Liver (tissue), 9 donors: ENCODE data around the gene SNAP47. TPM values are rescaled to one million over a fixed set of nuclear protein-coding genes. Genes with fewer than 3 reads are reported as not detected.

Experiments
- DNase-seq: peaks from one replicate; pipeline ENCODE4 v3.0.0-alpha.2; 2017; ENCODE audit warnings: low spot score
- H3K27ac ChIP-seq, 2 donors: one replicate each; pipeline ENCODE4 v1.7.0; 2013; ENCODE audit warnings: inconsistent platforms in 2 of 2, low read length in 2 of 2, control low read depth in 1 of 2, low read depth in 1 of 2, mild to moderate bottlenecking in 1 of 2
- H3K27me3 ChIP-seq, 4 donors: one replicate each; pipeline versions ENCODE4 v1.6.1 to v1.7.0; 2013; ENCODE audit warnings: low read length in 3 of 4, inconsistent platforms in 1 of 4, mild to moderate bottlenecking in 1 of 4, moderate library complexity in 1 of 4; ENCODE audit not compliant: control insufficient read depth in 4 of 4, insufficient read depth in 4 of 4
- H3K36me3 ChIP-seq, 4 donors: one replicate each; pipeline versions ENCODE4 v1.6.1 to v1.7.0; 2013; ENCODE audit warnings: low read length in 3 of 4, mild to moderate bottlenecking in 3 of 4, low read depth in 1 of 4, moderate library complexity in 1 of 4; ENCODE audit not compliant: control insufficient read depth in 4 of 4, insufficient read depth in 3 of 4
- H3K4me1 ChIP-seq, 4 donors: one replicate each; pipeline versions ENCODE4 v1.6.1 to v1.7.0; 2013; ENCODE audit warnings: low read length in 3 of 4, mild to moderate bottlenecking in 3 of 4, moderate library complexity in 1 of 4; ENCODE audit not compliant: control insufficient read depth in 4 of 4, insufficient read depth in 4 of 4
- H3K4me3 ChIP-seq, 3 donors: one replicate each; pipeline versions ENCODE4 v1.6.1 to v1.7.0; 2013; ENCODE audit warnings: low read length in 3 of 3, control low read depth in 1 of 3, low read depth in 1 of 3, mild to moderate bottlenecking in 1 of 3
- H3K9ac ChIP-seq, 2 donors: one replicate each; pipeline ENCODE4 v1.7.0; 2013; ENCODE audit warnings: low read length in 2 of 2, mild to moderate bottlenecking in 2 of 2, moderate library complexity in 2 of 2, control low read depth in 1 of 2, low read depth in 1 of 2
- H3K9me3 ChIP-seq, 4 donors: one replicate each; pipeline versions ENCODE4 v1.6.1 to v1.7.0; 2013; ENCODE audit warnings: low read length in 3 of 4; ENCODE audit not compliant: control insufficient read depth in 4 of 4
- CTCF ChIP-seq: fragments of 150-350 bp; IDR thresholded peaks from 2 replicates; pipeline ENCODE4 v1.5.1; 2017; ENCODE audit warnings: improper control_type of control experiment, low read depth, low read length; ENCODE audit not compliant: missing input control
- FOXA1 ChIP-seq: IDR thresholded peaks from 2 replicates; pipeline ENCODE4 v1.6.1; 2016; ENCODE audit warnings: antibody characterized with exemption
- FOXA2 ChIP-seq: IDR thresholded peaks from 2 replicates; pipeline ENCODE4 v1.6.1; 2016; ENCODE audit warnings: antibody characterized with exemption
- GABPA ChIP-seq, 2 donors: IDR thresholded peaks in 1 of 2; conservative IDR thresholded peaks in 1 of 2; 2 replicates each; pipeline ENCODE4 v1.6.1; 2016; ENCODE audit warnings: antibody characterized with exemption in 2 of 2, mild to moderate bottlenecking in 1 of 2, moderate library complexity in 1 of 2
- HNF4A ChIP-seq, 2 donors: conservative IDR thresholded peaks; 2 replicates each; pipeline ENCODE4 v1.6.1; 2016; ENCODE audit warnings: antibody characterized with exemption in 2 of 2, mild to moderate bottlenecking in 2 of 2
- JUND ChIP-seq, 2 donors: IDR thresholded peaks; 2 replicates each; pipeline ENCODE4 v1.6.1; 2016; ENCODE audit warnings: antibody characterized with exemption in 2 of 2
- MAX ChIP-seq: IDR thresholded peaks from 2 replicates; pipeline ENCODE4 v1.6.1; 2016; ENCODE audit warnings: antibody characterized with exemption
- NR2F2 ChIP-seq: IDR thresholded peaks from 2 replicates; pipeline ENCODE4 v1.6.1; 2016; ENCODE audit warnings: antibody characterized with exemption
- RAD21 ChIP-seq, 2 donors: IDR thresholded peaks; 2 replicates each; pipeline ENCODE4 v1.6.1; 2016; ENCODE audit warnings: antibody characterized with exemption in 2 of 2, mild to moderate bottlenecking in 2 of 2
- REST ChIP-seq: IDR thresholded peaks from 2 replicates; pipeline ENCODE4 v1.6.1; 2016; ENCODE audit warnings: antibody characterized with exemption, mild to moderate bottlenecking
- SP1 ChIP-seq: IDR thresholded peaks from 2 replicates; pipeline ENCODE4 v1.6.1; 2018; ENCODE audit warnings: antibody characterized with exemption, mild to moderate bottlenecking
- TAF1 ChIP-seq: conservative IDR thresholded peaks from 2 replicates; pipeline ENCODE4 v1.6.1; 2016; ENCODE audit warnings: antibody characterized with exemption, mild to moderate bottlenecking
- ZBTB33 ChIP-seq: IDR thresholded peaks from 2 replicates; pipeline ENCODE4 v1.6.1; 2016; ENCODE audit warnings: antibody characterized with exemption
- WGBS: extraction: QIAGEN DNeasy Blood & Tissue Kit; methylation state at CpG from one replicate; pipeline ENCODE4 v1.1.7; 2013; 5-methylcytosine and 5-hydroxymethylcytosine counted together
- polyA plus RNA-seq, 2 donors: library from polyadenylated mRNA; stranded (reverse) in 1 of 2; unstranded in 1 of 2; fragments of 200-250 nt in 1 of 2; fragments of >200 nt in 1 of 2; fragmentation: Nextera tagmentation in 1 of 2; extraction: Ambion mirVana in 1 of 2; gene quantifications; one replicate each; pipeline versions ENCODE4 v1.2.1 to v1.2.3, GENCODE V29; 2013 to 2015
- total RNA-seq, 2 donors: library from RNA; depleted of rRNA; stranded (reverse); fragments of >200 nt; gene quantifications; one replicate each; pipeline ENCODE4 v1.2.3, GENCODE V29; 2014
- donor health status: healthy.
- donor health status: healthy.
- donor health status: healthy.
- donor health status: healthy.
- donor health status: healthy.

The SNAP47 gene
- total and polyA plus RNA-seq, 4 donors: 15.3 to 23.3 (median 16.3) TPM

- no peak overlapping the region for H3K9ac ChIP-seq
- H3K36me3 ChIP-seq: peaks cover 0 to 29% (median 6%) of the 10 kb centered on the region in 4 donors
- no peaks in the 10 kb centered on the region for H3K9me3 ChIP-seq
- H3K4me3 ChIP-seq: no peak overlapping the region
- H3K4me1 ChIP-seq: no peaks in the 10 kb centered on the region
- no peak for TF ChIP-seq FOXA1
- no peak for TF ChIP-seq JUND (IDR thresholded peaks at IDR 0.05)
- TF ChIP-seq MAX: no peak
- H3K27me3 ChIP-seq: no peaks in the 10 kb centered on the region
- no peak overlapping the region for H3K27ac ChIP-seq
- no peak for DNase-seq
- 90% methylated on average over 23 of the region's 23 CpGs for WGBS
These were observed 45.1 kb downstream of the SNAP47 start for GRCh38 chr1:227780101-227781044.

GRCh38 chr1:227781314-227781930 lies 46.2 kb downstream of the SNAP47 start:
- DNase-seq: no peak
- no peak overlapping the region for H3K9ac ChIP-seq
- H3K9me3 ChIP-seq: no peaks in the 10 kb centered on the region
- TF ChIP-seq FOXA2: no peak
- no peak for TF ChIP-seq RAD21 (IDR thresholded peaks at IDR 0.05)
- no peak for TF ChIP-seq HNF4A (conservative IDR thresholded peaks at IDR 0.05)
- TF ChIP-seq NR2F2: no peak
- no peak for TF ChIP-seq SP1
- TF ChIP-seq REST: no peak
- TF ChIP-seq JUND (IDR thresholded peaks at IDR 0.05): no peak
- no peak for TF ChIP-seq GABPA (IDR thresholded peaks at IDR 0.05 in 1 of 2, conservative IDR thresholded peaks at IDR 0.05 in 1 of 2)
- no peak for TF ChIP-seq TAF1
- no peak for TF ChIP-seq ZBTB33
- no peak for TF ChIP-seq CTCF
- H3K27me3 ChIP-seq: no peaks in the 10 kb centered on the region
- no peak overlapping the region for H3K4me3 ChIP-seq
- H3K4me1 ChIP-seq: peaks cover 0 to 1% (median 0%) of the 10 kb centered on the region in 4 donors
- no peak overlapping the region for H3K27ac ChIP-seq
- peaks cover 0 to 19% (median 4%) of the 10 kb centered on the region in 4 donors for H3K36me3 ChIP-seq
- 97% methylated on average over 15 of the region's 15 CpGs for WGBS
